H1 (cell line): ENCODE data around the gene RAP1B. TPM values are rescaled to one million over a fixed set of nuclear protein-coding genes. Genes with fewer than 3 reads are reported as not detected.

Experiments used
- GABPA ChIP-seq: IDR thresholded peaks from 2 replicates; pipeline ENCODE4 v1.6.1; 2011; ENCODE audit warnings: mild to moderate bottlenecking, low read length, moderate library complexity, borderline replicate concordance; ENCODE audit not compliant: insufficient read depth
- NANOG ChIP-seq: IDR thresholded peaks from 2 replicates; pipeline ENCODE4 v1.6.1; 2011; ENCODE audit warnings: low read length, low read depth, mild to moderate bottlenecking, inconsistent platforms; ENCODE audit not compliant: insufficient read depth, poor library complexity, severe bottlenecking
- polyA plus RNA-seq, 7 experiments: library from polyadenylated mRNA; depleted of rRNA in 3 of 7; stranded (reverse) in 5 of 7; unstranded in 2 of 7; fragments of >200 nt in 5 of 7; fragments of 200-250 nt in 2 of 7; gene quantifications; 1 replicate in 5 of 7; 2 replicates in 1 of 7; 4 replicates in 1 of 7; pipeline versions ENCODE4 v1.2.1 to v1.2.3, GENCODE V29; 2011 to 2013; ENCODE audit warnings: missing spikeins in 2 of 7, mixed read lengths in 2 of 7
- total RNA-seq: library from RNA; stranded (reverse); fragmentation: NEBNext Ultra II Directional; extraction: Animal tissue kit (Norgen Biotek cat#: 25700); gene quantifications from 2 replicates; pipeline ENCODE4 v1.2.1, GENCODE V29; 2021
- TF ChIP-seq, protein P1 (sequence below), 3 experiments: IDR thresholded peaks; 1 replicate in 2 of 3; 2 replicates in 1 of 3; pipeline versions ENCODE4 v1.5.1 to v1.6.1; 2011; ENCODE audit warnings: low read length in 3 of 3, mild to moderate bottlenecking in 3 of 3, inconsistent platforms in 2 of 3, low read depth in 1 of 3, moderate library complexity in 1 of 3; ENCODE audit not compliant: insufficient read depth in 1 of 3; ENCODE audit errors: control extremely low read depth in 1 of 3

The RAP1B gene
- total and polyA plus RNA-seq, 2 of the 8 experiments (the other 6 are each of a cell fraction or from before 2014, with no cell fraction given) = 61.4 to 112 TPM

GRCh38 chr12:68620519-68621471 is 10.1 kb downstream of the RAP1B start (continued):
- TF ChIP-seq, protein P1, sequence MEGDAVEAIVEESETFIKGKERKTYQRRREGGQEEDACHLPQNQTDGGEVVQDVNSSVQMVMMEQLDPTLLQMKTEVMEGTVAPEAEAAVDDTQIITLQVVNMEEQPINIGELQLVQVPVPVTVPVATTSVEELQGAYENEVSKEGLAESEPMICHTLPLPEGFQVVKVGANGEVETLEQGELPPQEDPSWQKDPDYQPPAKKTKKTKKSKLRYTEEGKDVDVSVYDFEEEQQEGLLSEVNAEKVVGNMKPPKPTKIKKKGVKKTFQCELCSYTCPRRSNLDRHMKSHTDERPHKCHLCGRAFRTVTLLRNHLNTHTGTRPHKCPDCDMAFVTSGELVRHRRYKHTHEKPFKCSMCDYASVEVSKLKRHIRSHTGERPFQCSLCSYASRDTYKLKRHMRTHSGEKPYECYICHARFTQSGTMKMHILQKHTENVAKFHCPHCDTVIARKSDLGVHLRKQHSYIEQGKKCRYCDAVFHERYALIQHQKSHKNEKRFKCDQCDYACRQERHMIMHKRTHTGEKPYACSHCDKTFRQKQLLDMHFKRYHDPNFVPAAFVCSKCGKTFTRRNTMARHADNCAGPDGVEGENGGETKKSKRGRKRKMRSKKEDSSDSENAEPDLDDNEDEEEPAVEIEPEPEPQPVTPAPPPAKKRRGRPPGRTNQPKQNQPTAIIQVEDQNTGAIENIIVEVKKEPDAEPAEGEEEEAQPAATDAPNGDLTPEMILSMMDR (IDR thresholded peaks at IDR 0.05; ENCODE audit: control extremely low read depth in 1 of 3, insufficient read depth in 1 of 3, low read depth in 1 of 3, low read length in 3 of 3) = no peak
- TF ChIP-seq GABPA (no peak), NANOG (no peak)
